Measurements from ENCODE around the gene RNF208. TPM values are rescaled to one million over a fixed set of nuclear protein-coding genes. Genes with fewer than 3 reads are reported as not detected.
"Not testable (repeated sequence)": the region's sequence is repeated elsewhere in the genome, so short reads cannot be mapped to it uniquely, and the experiment has no call there.

Gene RNF208
- total RNA-seq, 3 donors from 2014 or later, result 3.3 to 6.0 (median 4.4) TPM

- not testable (repeated sequence) for H3K4me3 Mint-ChIP-seq
These were observed 40.3 kb upstream of the RNF208 start for GRCh38 chr9:137262173-137262908.

GRCh38 chr9:137256856-137257255 lies 34.8 kb upstream of the RNF208 start:
- H3K4me1 Mint-ChIP-seq (ENCODE audit: low read depth), result peaks cover 14% of the 10 kb centered on the region
- DNase-seq, result no peak
- H3K27me3 Mint-ChIP-seq (ENCODE audit: low read depth), result no peaks in the 10 kb centered on the region
- H3K4me3 Mint-ChIP-seq, result peak overlapping the region; percentile 89
- H3K36me3 Mint-ChIP-seq (ENCODE audit: insufficient read depth), result peaks cover 4% of the 10 kb centered on the region
- ATAC-seq, result no peak
- no peaks in the 10 kb centered on the region for H3K9me3 Mint-ChIP-seq

More at GRCh38 chr9:137262173-137262908, 40.3 kb upstream of the RNF208 start:
- not testable (repeated sequence) for DNase-seq; H3K36me3 Mint-ChIP-seq (ENCODE audit: insufficient read depth); H3K27me3 Mint-ChIP-seq (ENCODE audit: low read depth); ATAC-seq; H3K4me1 Mint-ChIP-seq (ENCODE audit: low read depth); H3K9me3 Mint-ChIP-seq

GRCh38 chr9:137256362-137256761 lies 34.3 kb upstream of the RNF208 start:
- no peaks in the 10 kb centered on the region for H3K9me3 Mint-ChIP-seq
- ATAC-seq, result no peak
- no peaks in the 10 kb centered on the region for H3K27me3 Mint-ChIP-seq (ENCODE audit: low read depth)
- H3K4me3 Mint-ChIP-seq, result peak overlapping the region; percentile 89
- no peak for DNase-seq
- no peaks in the 10 kb centered on the region for H3K36me3 Mint-ChIP-seq (ENCODE audit: insufficient read depth)
- H3K4me1 Mint-ChIP-seq (ENCODE audit: low read depth), result peaks cover 12% of the 10 kb centered on the region

GRCh38 chr9:137255448-137256114 lies 33.5 kb upstream of the RNF208 start:
- no peaks in the 10 kb centered on the region for H3K9me3 Mint-ChIP-seq
- H3K27me3 Mint-ChIP-seq (ENCODE audit: low read depth), result no peaks in the 10 kb centered on the region
- peak overlapping the region; percentile 89 for H3K4me3 Mint-ChIP-seq
- no peak for DNase-seq
- no peaks in the 10 kb centered on the region for H3K36me3 Mint-ChIP-seq (ENCODE audit: insufficient read depth)
- peaks cover 12% of the 10 kb centered on the region for H3K4me1 Mint-ChIP-seq (ENCODE audit: low read depth)
- peak in 1 of 2 donors; percentile 49 for ATAC-seq

GRCh38 chr9:137254624-137255447 lies 32.8 kb upstream of the RNF208 start, which contains the start of gene NELFB:
TSS of gene NELFB (plus strand) at chr9:137255327.
- peaks cover 12% of the 10 kb centered on the region for H3K4me1 Mint-ChIP-seq (ENCODE audit: low read depth)
- H3K4me3 Mint-ChIP-seq, result peak within 1 kb of the TSS; percentile 89
- no peaks in the 10 kb centered on the region for H3K27me3 Mint-ChIP-seq (ENCODE audit: low read depth)

GRCh38 chr9:137253717-137254623 lies 31.9 kb upstream of the RNF208 start:
- H3K4me1 Mint-ChIP-seq (ENCODE audit: low read depth), result peaks cover 12% of the 10 kb centered on the region
- no peak for ATAC-seq
- no peaks in the 10 kb centered on the region for H3K36me3 Mint-ChIP-seq (ENCODE audit: insufficient read depth)

More at GRCh38 chr9:137254624-137255447, 32.8 kb upstream of the RNF208 start, which contains the start of gene NELFB:
- H3K9me3 Mint-ChIP-seq, result no peaks in the 10 kb centered on the region
- ATAC-seq, result peak; percentile 93 to 94
- DNase-seq, result peak; percentile 97
- H3K36me3 Mint-ChIP-seq (ENCODE audit: insufficient read depth), result no peaks in the 10 kb centered on the region

GRCh38 chr9:137252555-137253506 lies 30.8 kb upstream of the RNF208 start:
- ATAC-seq, result no peak
- no peak for DNase-seq
- H3K9me3 Mint-ChIP-seq, result no peaks in the 10 kb centered on the region
- no peak overlapping the region for H3K4me3 Mint-ChIP-seq
- H3K4me1 Mint-ChIP-seq (ENCODE audit: low read depth), result peaks cover 12% of the 10 kb centered on the region
- no peaks in the 10 kb centered on the region for H3K36me3 Mint-ChIP-seq (ENCODE audit: insufficient read depth)
- no peaks in the 10 kb centered on the region for H3K27me3 Mint-ChIP-seq (ENCODE audit: low read depth)

More at GRCh38 chr9:137253717-137254623, 31.9 kb upstream of the RNF208 start:
- H3K4me3 Mint-ChIP-seq, result peak overlapping the region; percentile 84
- H3K9me3 Mint-ChIP-seq, result no peaks in the 10 kb centered on the region
- no peak for DNase-seq
- no peaks in the 10 kb centered on the region for H3K27me3 Mint-ChIP-seq (ENCODE audit: low read depth)

- Mint-ChIP-seq H3K9me3 (no peaks in the 10 kb centered on the region), H3K36me3 (ENCODE audit: insufficient read depth) (no peaks in the 10 kb centered on the region), H3K4me3 (no peak overlapping the region), H3K27me3 (ENCODE audit: low read depth) (no peaks in the 10 kb centered on the region), H3K4me1 (ENCODE audit: low read depth) (peaks cover 12% of the 10 kb centered on the region)
- ATAC-seq, result no peak
- no peak for DNase-seq
These were observed 29.6 kb upstream of the RNF208 start for GRCh38 chr9:137251490-137252268.

- Mint-ChIP-seq H3K4me1 (ENCODE audit: low read depth) (peaks cover 6% of the 10 kb centered on the region), H3K36me3 (ENCODE audit: insufficient read depth) (no peaks in the 10 kb centered on the region), H3K27me3 (ENCODE audit: low read depth) (no peaks in the 10 kb centered on the region), H3K9me3 (no peaks in the 10 kb centered on the region), H3K4me3 (no peak within 1 kb of the TSS)
- DNase-seq (no peak), ATAC-seq (no peak)
These were observed 29.1 kb upstream of the RNF208 start, which contains the start of gene STPG3 for GRCh38 chr9:137251194-137251461. TSS of gene STPG3 (plus strand) at chr9:137251286. CDS start at chr9:137251287, 1 bp downstream.

GRCh38 chr9:137250329-137251193 lies 28.5 kb upstream of the RNF208 start:
- no peak for DNase-seq
- H3K4me3 Mint-ChIP-seq, result no peak overlapping the region

GRCh38 chr9:137247916-137248175 lies 25.8 kb upstream of the RNF208 start:
- no peaks in the 10 kb centered on the region for H3K9me3 Mint-ChIP-seq
- ATAC-seq (no peak), DNase-seq (no peak)
- H3K36me3 Mint-ChIP-seq (ENCODE audit: insufficient read depth), result peaks cover 5% of the 10 kb centered on the region
- peaks cover 7% of the 10 kb centered on the region for H3K4me1 Mint-ChIP-seq (ENCODE audit: low read depth)
- no peak overlapping the region for H3K4me3 Mint-ChIP-seq
- no peaks in the 10 kb centered on the region for H3K27me3 Mint-ChIP-seq (ENCODE audit: low read depth)

More at GRCh38 chr9:137250329-137251193, 28.5 kb upstream of the RNF208 start:
- Mint-ChIP-seq H3K36me3 (ENCODE audit: insufficient read depth) (no peaks in the 10 kb centered on the region), H3K27me3 (ENCODE audit: low read depth) (no peaks in the 10 kb centered on the region), H3K4me1 (ENCODE audit: low read depth) (peaks cover 5% of the 10 kb centered on the region), H3K9me3 (no peaks in the 10 kb centered on the region)
- no peak for ATAC-seq
